ENCODE data around the gene PIRT. TPM values are rescaled to one million over a fixed set of nuclear protein-coding genes. Genes with fewer than 3 reads are reported as not detected.
"Not testable (repeated sequence)": the region's sequence is repeated elsewhere in the genome, so short reads cannot be mapped to it uniquely, and the experiment has no call there.

PIRT gene
- not detected in 2 replicates for total RNA-seq (2014; rRNA removed; shearing (Covaris generic))
- polyA plus RNA-seq (2015; cell fraction: cytosol; rRNA removed), result not detected in 2 replicates
- polyA plus RNA-seq (2015; cell fraction: nucleus; rRNA removed), result not detected in 2 replicates

- in situ Hi-C loops (cut with HindIII; ENCODE audit: low pct_unique_long_range_greater_than_20kb, low sequenced_read_pairs), result no loop called here
- DNase-seq (ENCODE audit: low read depth, low spot score), result no peak
Observed at GRCh38 chr17:10837921-10838320, at the start of gene PIRT. Gene PIRT (minus strand): TSS chr17:10838087. CDS start chr17:10825645, 12,442 bp downstream.

- in situ Hi-C loops (cut with HindIII; ENCODE audit: low pct_unique_long_range_greater_than_20kb, low sequenced_read_pairs), result no loop called here
- no peak for DNase-seq (ENCODE audit: low read depth, low spot score)
Observed at GRCh38 chr17:10881959-10882358, 44.1 kb upstream of the PIRT start.

GRCh38 chr17:10879190-10879836 is 41.4 kb upstream of the PIRT start:
- in situ Hi-C loops (cut with HindIII; ENCODE audit: low pct_unique_long_range_greater_than_20kb, low sequenced_read_pairs), result no loop called here
- DNase-seq (ENCODE audit: low read depth, low spot score), result peak; percentile 68

GRCh38 chr17:10875984-10876555 is 38.2 kb upstream of the PIRT start:
- in situ Hi-C loops (cut with HindIII; ENCODE audit: low pct_unique_long_range_greater_than_20kb, low sequenced_read_pairs), result no loop called here

GRCh38 chr17:10875430-10875851 is 37.6 kb upstream of the PIRT start:
- in situ Hi-C loops (cut with HindIII; ENCODE audit: low pct_unique_long_range_greater_than_20kb, low sequenced_read_pairs), result no loop called here
- DNase-seq (ENCODE audit: low read depth, low spot score), result peak; percentile 26

More at GRCh38 chr17:10875984-10876555, 38.2 kb upstream of the PIRT start:
- peak; percentile 68 for DNase-seq (ENCODE audit: low read depth, low spot score)

- in situ Hi-C loops (cut with HindIII; ENCODE audit: low pct_unique_long_range_greater_than_20kb, low sequenced_read_pairs), result no loop called here
- no peak for DNase-seq (ENCODE audit: low read depth, low spot score)
Observed at GRCh38 chr17:10871914-10872313, 34.0 kb upstream of the PIRT start.

GRCh38 chr17:10870336-10871050 is 32.6 kb upstream of the PIRT start:
- peak; percentile 11 for DNase-seq (ENCODE audit: low read depth, low spot score)
- in situ Hi-C loops (cut with HindIII; ENCODE audit: low pct_unique_long_range_greater_than_20kb, low sequenced_read_pairs), result no loop called here

GRCh38 chr17:10868744-10869143 is 30.9 kb upstream of the PIRT start:
- in situ Hi-C loops (cut with HindIII; ENCODE audit: low pct_unique_long_range_greater_than_20kb, low sequenced_read_pairs); DNase-seq (ENCODE audit: low read depth, low spot score): not testable (repeated sequence)

GRCh38 chr17:10859051-10859450 is 21.2 kb upstream of the PIRT start:
- no peak for DNase-seq (ENCODE audit: low read depth, low spot score)
- in situ Hi-C loops (cut with HindIII; ENCODE audit: low pct_unique_long_range_greater_than_20kb, low sequenced_read_pairs), result no loop called here

GRCh38 chr17:10857976-10858375 is 20.1 kb upstream of the PIRT start:
- DNase-seq (ENCODE audit: low read depth, low spot score), result peak; percentile 88
- in situ Hi-C loops (cut with HindIII; ENCODE audit: low pct_unique_long_range_greater_than_20kb, low sequenced_read_pairs), result no loop called here

GRCh38 chr17:10846636-10847035 is 8.7 kb upstream of the PIRT start:
- DNase-seq (ENCODE audit: low read depth, low spot score); in situ Hi-C loops (cut with HindIII; ENCODE audit: low pct_unique_long_range_greater_than_20kb, low sequenced_read_pairs): not testable (repeated sequence)

GRCh38 chr17:10845388-10845751 is 7.5 kb upstream of the PIRT start:
- no peak for DNase-seq (ENCODE audit: low read depth, low spot score)
- in situ Hi-C loops (cut with HindIII; ENCODE audit: low pct_unique_long_range_greater_than_20kb, low sequenced_read_pairs), result no loop called here

- in situ Hi-C loops (cut with HindIII; ENCODE audit: low pct_unique_long_range_greater_than_20kb, low sequenced_read_pairs), result no loop called here
- DNase-seq (ENCODE audit: low read depth, low spot score), result peak; percentile 81
Observed at GRCh38 chr17:10844621-10845387, 6.9 kb upstream of the PIRT start.

- in situ Hi-C loops (cut with HindIII; ENCODE audit: low pct_unique_long_range_greater_than_20kb, low sequenced_read_pairs), result no loop called here
- peak; percentile 14 for DNase-seq (ENCODE audit: low read depth, low spot score)
Observed at GRCh38 chr17:10843811-10844210, 5.9 kb upstream of the PIRT start.

GRCh38 chr17:10842658-10843057 is 4.8 kb upstream of the PIRT start:
- in situ Hi-C loops (cut with HindIII; ENCODE audit: low pct_unique_long_range_greater_than_20kb, low sequenced_read_pairs), result no loop called here
- DNase-seq (ENCODE audit: low read depth, low spot score), result no peak

- DNase-seq (ENCODE audit: low read depth, low spot score), result no peak
- in situ Hi-C loops (cut with HindIII; ENCODE audit: low pct_unique_long_range_greater_than_20kb, low sequenced_read_pairs), result no loop called here
Observed at GRCh38 chr17:10838682-10839081, 795 bp upstream of the PIRT start.

- no peak for DNase-seq (ENCODE audit: low read depth, low spot score)
- in situ Hi-C loops (cut with HindIII; ENCODE audit: low pct_unique_long_range_greater_than_20kb, low sequenced_read_pairs), result no loop called here
Observed at GRCh38 chr17:10836966-10837590, 809 bp downstream of the PIRT start.
